ENCODE measurements around the gene INPPL1.
"Not testable (repeated sequence)": the region's sequence is repeated elsewhere in the genome, so short reads cannot be mapped to it uniquely, and the experiment has no call there.

INPPL1 gene

GRCh38 chr11:72259490-72259889 is 34.9 kb downstream of the INPPL1 start:
- no peak for DNase-seq (ENCODE audit: extremely low spot score)
- TF ChIP-seq CTCF (IDR thresholded peaks at IDR 0.05; ENCODE audit: control extremely low read depth, extremely low read depth, low read depth, missing control alignments), result no peak
- CTCF ChIA-PET, result interaction anchor here (1.1 to 1.7 kb wide), 2 partner anchors 11 to 155 kb away, joined by 3 to 6 read pairs; no protein-coding TSS in a partner anchor
- POLR2A ChIA-PET, result no interaction called here

GRCh38 chr11:72260574-72260973 is 36.0 kb downstream of the INPPL1 start:
- ChIA-PET POLR2A (no interaction called here), CTCF (no interaction called here)
- TF ChIP-seq CTCF (IDR thresholded peaks at IDR 0.05; ENCODE audit: control extremely low read depth, extremely low read depth, low read depth, missing control alignments), result no peak
- no peak for DNase-seq (ENCODE audit: extremely low spot score)

- ChIA-PET POLR2A (no interaction called here), CTCF (interaction anchor here (1.0 to 1.1 kb wide), 2 partner anchors 25 to 149 kb away, joined by 3 read pairs; no protein-coding TSS in a partner anchor)
- no peak for TF ChIP-seq CTCF (IDR thresholded peaks at IDR 0.05; ENCODE audit: control extremely low read depth, extremely low read depth, low read depth, missing control alignments)
- DNase-seq (ENCODE audit: extremely low spot score), result no peak
Measured at GRCh38 chr11:72263361-72263760, 38.8 kb downstream of the INPPL1 start.

GRCh38 chr11:72265951-72266350 is 41.4 kb downstream of the INPPL1 start:
- DNase-seq (ENCODE audit: extremely low spot score), result no peak
- TF ChIP-seq CTCF (IDR thresholded peaks at IDR 0.05; ENCODE audit: control extremely low read depth, extremely low read depth, low read depth, missing control alignments), result no peak
- POLR2A ChIA-PET, result no interaction called here
- CTCF ChIA-PET, result interaction anchor here (1.0 to 4.4 kb wide), 3 partner anchors 165 to 378 kb away, joined by 4 to 17 read pairs (median 5); no protein-coding TSS in a partner anchor

- DNase-seq (ENCODE audit: extremely low spot score); POLR2A ChIA-PET: not testable (repeated sequence)
- CTCF ChIA-PET, result interaction anchor here (1.0 to 4.4 kb wide), 3 partner anchors 164 to 377 kb away, joined by 4 to 17 read pairs (median 5); no protein-coding TSS in a partner anchor
Measured at GRCh38 chr11:72266960-72267359, 42.4 kb downstream of the INPPL1 start.

- no peak for DNase-seq (ENCODE audit: extremely low spot score)
- POLR2A ChIA-PET, result no interaction called here
- TF ChIP-seq CTCF (IDR thresholded peaks at IDR 0.05; ENCODE audit: control extremely low read depth, extremely low read depth, low read depth, missing control alignments), result no peak
- CTCF ChIA-PET, result interaction anchor here (1.6 to 4.4 kb wide), 2 partner anchors 147 to 163 kb away, joined by 3 to 17 read pairs; no protein-coding TSS in a partner anchor
Measured at GRCh38 chr11:72267956-72268617, 43.5 kb downstream of the INPPL1 start.

- no peak for DNase-seq (ENCODE audit: extremely low spot score)
- POLR2A ChIA-PET, result no interaction called here
- no peak for TF ChIP-seq CTCF (IDR thresholded peaks at IDR 0.05; ENCODE audit: control extremely low read depth, extremely low read depth, low read depth, missing control alignments)
- CTCF ChIA-PET, result interaction anchor here (1.9 kb wide), 1 partner anchor 14 kb away, joined by 5 read pairs; no protein-coding TSS in a partner anchor
Measured at GRCh38 chr11:72271980-72272379, 47.4 kb downstream of the INPPL1 start.

Measured in GM10248 (cell line).